GM12801 (cell line): ENCODE results near the gene FAM89B.

Source experiments
- TF ChIP-seq, protein P1 (sequence below): IDR thresholded peaks from one replicate; pipeline ENCODE4 v1.5.1; 2011; ENCODE audit warnings: control low read depth; ENCODE audit not compliant: insufficient read length; ENCODE audit errors: extremely low read depth

FAM89B gene

GRCh38 chr11:65583589-65583988, 11.3 kb downstream of the FAM89B start:
- TF ChIP-seq, protein P1, sequence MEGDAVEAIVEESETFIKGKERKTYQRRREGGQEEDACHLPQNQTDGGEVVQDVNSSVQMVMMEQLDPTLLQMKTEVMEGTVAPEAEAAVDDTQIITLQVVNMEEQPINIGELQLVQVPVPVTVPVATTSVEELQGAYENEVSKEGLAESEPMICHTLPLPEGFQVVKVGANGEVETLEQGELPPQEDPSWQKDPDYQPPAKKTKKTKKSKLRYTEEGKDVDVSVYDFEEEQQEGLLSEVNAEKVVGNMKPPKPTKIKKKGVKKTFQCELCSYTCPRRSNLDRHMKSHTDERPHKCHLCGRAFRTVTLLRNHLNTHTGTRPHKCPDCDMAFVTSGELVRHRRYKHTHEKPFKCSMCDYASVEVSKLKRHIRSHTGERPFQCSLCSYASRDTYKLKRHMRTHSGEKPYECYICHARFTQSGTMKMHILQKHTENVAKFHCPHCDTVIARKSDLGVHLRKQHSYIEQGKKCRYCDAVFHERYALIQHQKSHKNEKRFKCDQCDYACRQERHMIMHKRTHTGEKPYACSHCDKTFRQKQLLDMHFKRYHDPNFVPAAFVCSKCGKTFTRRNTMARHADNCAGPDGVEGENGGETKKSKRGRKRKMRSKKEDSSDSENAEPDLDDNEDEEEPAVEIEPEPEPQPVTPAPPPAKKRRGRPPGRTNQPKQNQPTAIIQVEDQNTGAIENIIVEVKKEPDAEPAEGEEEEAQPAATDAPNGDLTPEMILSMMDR = no peak

GRCh38 chr11:65584106-65584505, 11.8 kb downstream of the FAM89B start:
- TF ChIP-seq, protein P1 = no peak

DNA sequence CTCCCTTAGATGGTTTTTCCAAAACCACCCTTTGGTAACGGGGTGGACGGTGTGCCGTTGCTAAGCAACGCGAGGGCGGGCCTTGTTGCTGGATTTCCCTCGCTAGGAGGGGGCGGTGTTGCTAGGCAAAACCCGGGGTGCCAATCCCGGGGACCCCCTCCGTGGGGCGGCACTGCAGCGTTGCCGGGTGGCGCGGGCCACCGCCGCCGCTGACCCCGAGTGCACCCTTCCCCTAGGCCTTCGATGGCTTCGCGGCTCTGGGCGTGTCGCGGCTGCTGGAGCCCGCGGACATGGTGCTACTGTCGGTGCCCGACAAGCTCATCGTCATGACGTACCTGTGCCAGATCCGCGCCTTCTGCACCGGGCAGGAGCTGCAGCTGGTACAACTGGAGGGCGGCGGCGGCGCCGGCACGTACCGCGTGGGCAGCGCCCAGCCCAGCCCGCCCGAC, 12.4 kb downstream of the FAM89B start:
- TF ChIP-seq, protein P1 = no peak

DNA sequence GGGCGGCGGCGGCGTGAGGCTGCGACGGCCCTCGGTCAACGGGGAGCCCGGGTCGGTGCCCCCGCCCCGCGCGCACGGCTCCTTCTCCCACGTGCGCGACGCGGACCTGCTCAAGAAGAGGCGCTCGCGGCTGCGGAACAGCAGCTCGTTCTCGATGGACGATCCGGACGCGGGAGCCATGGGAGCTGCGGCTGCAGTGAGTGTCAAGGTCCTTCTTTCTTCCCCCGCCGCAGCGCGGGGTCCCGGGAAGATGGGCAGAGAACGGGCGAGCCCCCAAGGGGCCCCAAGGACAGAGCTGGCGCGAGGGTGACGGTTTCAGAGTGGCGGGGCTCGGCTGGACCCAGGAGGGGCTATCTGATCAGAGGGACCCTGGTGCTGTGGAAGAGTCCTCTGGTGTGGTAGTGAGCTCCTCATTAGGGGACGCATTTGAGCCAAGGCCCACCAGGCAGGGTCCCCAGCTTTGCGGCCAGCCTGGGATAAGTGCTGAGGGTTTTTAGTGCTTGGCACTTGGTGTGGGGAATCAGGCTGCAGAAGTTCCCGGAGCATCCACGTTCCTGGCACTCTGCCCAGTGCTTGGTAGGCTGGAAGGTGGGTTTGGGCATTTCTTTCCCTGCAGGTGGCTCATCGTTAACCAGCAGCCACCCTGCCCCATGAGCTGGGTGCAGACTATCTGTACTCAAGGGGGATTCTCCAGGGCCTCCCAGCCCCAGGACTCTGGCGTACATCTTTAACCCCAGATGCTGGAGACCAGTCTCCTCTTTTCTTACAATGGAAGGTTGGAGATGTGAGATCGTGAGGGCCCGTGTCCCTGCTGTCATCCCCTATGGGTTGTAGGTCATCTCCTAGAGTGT, 13.3 kb downstream of the FAM89B start:
- TF ChIP-seq, protein P1 = no peak

- TF ChIP-seq, protein P1 = no peak
These were observed 13.9 kb downstream of the FAM89B start for GRCh38 chr11:65586247-65586630.

DNA sequence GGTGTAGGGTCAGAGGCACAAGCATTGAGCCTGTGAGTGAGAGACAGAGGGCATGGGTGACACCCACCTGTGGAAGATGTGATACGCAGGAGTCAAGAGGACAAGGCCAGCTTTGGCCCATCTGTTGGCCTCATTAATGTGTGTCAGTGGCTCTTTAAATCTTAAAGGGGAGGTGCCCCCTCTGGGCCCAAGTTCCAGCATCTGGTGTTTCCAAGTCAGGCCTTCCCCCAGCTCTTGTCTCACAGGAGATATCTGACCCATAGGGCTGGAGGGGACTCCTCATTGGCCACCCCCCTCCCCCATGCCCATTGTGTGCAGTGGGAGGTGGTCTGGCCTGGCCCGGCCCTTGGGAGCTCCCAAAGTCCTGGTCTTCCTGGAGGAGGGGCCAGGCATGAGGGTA, 14.3 kb downstream of the FAM89B start:
- TF ChIP-seq, protein P1 = no peak

GRCh38 chr11:65588199-65589054, 16.1 kb downstream of the FAM89B start:
- TF ChIP-seq, protein P1 = no peak
